ENCODE measurements around the gene SCYGR8. TPM values are rescaled to one million over a fixed set of nuclear protein-coding genes. Genes with fewer than 3 reads are reported as not detected.

Gene SCYGR8
- total and polyA plus RNA-seq, 10 of the 15 experiments (the other 5 are each of a cell fraction or from before 2014, with no cell fraction given) = not detected

- peak; percentile 59; the same call in 1 of the 2 replicates for TF ChIP-seq BACH1 (IDR thresholded peaks at IDR 0.05; ENCODE audit: borderline replicate concordance)
- peak in 1 of 2 experiments; percentile 83; a peak in 2 of 3 replicates for TF ChIP-seq EGR1 (IDR thresholded peaks at IDR 0.05; ENCODE audit: borderline replicate concordance in 1 of 2, low read depth in 2 of 2, low read length in 2 of 2)
- peak; percentile 63 for TF ChIP-seq ATF7 (IDR thresholded peaks at IDR 0.05; ENCODE audit: low read depth)
- TF ChIP-seq JUNB (IDR thresholded peaks at IDR 0.05) = peak; percentile 29
- TF ChIP-seq BMI1 (IDR thresholded peaks at IDR 0.05; ENCODE audit: borderline replicate concordance) = 0 out of 2 replicates have a peak, but pooled peaks have one; percentile 42
- peak; percentile 65 for TF ChIP-seq BCL11A (IDR thresholded peaks at IDR 0.05; ENCODE audit: low read depth, low read length)
- peak; percentile 86 for TF ChIP-seq DPF2 (IDR thresholded peaks at IDR 0.05)
- TF ChIP-seq FOXM1 (IDR thresholded peaks at IDR 0.05; ENCODE audit: low read depth, low read length) = peak; percentile 52; the same call in 1 of the 2 replicates
- TF ChIP-seq RUNX3 (IDR thresholded peaks at IDR 0.05; ENCODE audit: low read length) = peak; percentile 93
- peak; percentile 83 for TF ChIP-seq SPI1 (IDR thresholded peaks at IDR 0.05; ENCODE audit: borderline replicate concordance, insufficient read depth, low read depth, low read length)
- TF ChIP-seq BRCA1 (IDR thresholded peaks at IDR 0.05; ENCODE audit: low read depth, low read length) = no peak
- TF ChIP-seq YY1 (IDR thresholded peaks at IDR 0.05; ENCODE audit: low read depth, low read length) = 0 out of 2 replicates have a peak, but pooled peaks have one; percentile 11
- TF ChIP-seq, protein P1, sequence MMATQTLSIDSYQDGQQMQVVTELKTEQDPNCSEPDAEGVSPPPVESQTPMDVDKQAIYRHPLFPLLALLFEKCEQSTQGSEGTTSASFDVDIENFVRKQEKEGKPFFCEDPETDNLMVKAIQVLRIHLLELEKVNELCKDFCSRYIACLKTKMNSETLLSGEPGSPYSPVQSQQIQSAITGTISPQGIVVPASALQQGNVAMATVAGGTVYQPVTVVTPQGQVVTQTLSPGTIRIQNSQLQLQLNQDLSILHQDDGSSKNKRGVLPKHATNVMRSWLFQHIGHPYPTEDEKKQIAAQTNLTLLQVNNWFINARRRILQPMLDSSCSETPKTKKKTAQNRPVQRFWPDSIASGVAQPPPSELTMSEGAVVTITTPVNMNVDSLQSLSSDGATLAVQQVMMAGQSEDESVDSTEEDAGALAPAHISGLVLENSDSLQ (IDR thresholded peaks at IDR 0.05) = peak; percentile 35; the same call in 1 of the 2 replicates
- no peak for TF ChIP-seq ZNF622 (IDR thresholded peaks at IDR 0.05)
- no peak for TF ChIP-seq CHD1 (IDR thresholded peaks at IDR 0.05; ENCODE audit: low read depth, low read length)
- no peak for TF ChIP-seq STAT3 (IDR thresholded peaks at IDR 0.05; ENCODE audit: low read depth, low read length)
- TF ChIP-seq RAD21 (IDR thresholded peaks at IDR 0.05; ENCODE audit: insufficient read depth, low read depth, low read length) = no peak
- peak; percentile 56 for TF ChIP-seq NFIC (IDR thresholded peaks at IDR 0.05; ENCODE audit: low read depth, low read length)
- 0 out of 2 replicates have a peak, but pooled peaks have one; percentile 39 for TF ChIP-seq POLR2A (IDR thresholded peaks at IDR 0.05; ENCODE audit: low read depth, low read length)
- TF ChIP-seq TAF1 (IDR thresholded peaks at IDR 0.05; ENCODE audit: borderline replicate concordance, low read depth, low read length) = peak; percentile 38; the same call in 1 of the 2 replicates
- TF ChIP-seq GATAD2B (conservative IDR thresholded peaks at IDR 0.05; ENCODE audit: low read depth) = peak; percentile 45; the same call in 1 of the 2 replicates
- TF ChIP-seq EED (IDR thresholded peaks at IDR 0.05; ENCODE audit: low read depth) = peak; percentile 61; the same call in 1 of the 2 replicates
- peak; percentile 58; the same call in 1 of the 2 replicates for TF ChIP-seq ZNF24 (IDR thresholded peaks at IDR 0.05)
- peak; percentile 72 for TF ChIP-seq ZNF687 (IDR thresholded peaks at IDR 0.05)
- 0 out of 2 replicates have a peak, but pooled peaks have one; percentile 12 for TF ChIP-seq NR2F1 (conservative IDR thresholded peaks at IDR 0.05)
- peak in 1 of 2 experiments; percentile 71; a peak in 1 of 4 replicates for TF ChIP-seq EP300 (IDR thresholded peaks at IDR 0.05; ENCODE audit: borderline replicate concordance in 1 of 2, control insufficient read depth in 1 of 2, low read depth in 2 of 2, low read length in 2 of 2)
- TF ChIP-seq CREB1 (IDR thresholded peaks at IDR 0.05; ENCODE audit: low read depth) = peak; percentile 45; the same call in 1 of the 2 replicates
These were observed 37.9 kb downstream of the SCYGR8 start (continued) for GRCh38 chr2:227783404-227784138.
